Mammary epithelial cell (primary cell): Measurements from ENCODE around the gene ECSIT.
A peak's percentile ranks its signal among the peaks of the same experiment; 100 is the strongest.

Experiments used
- CTCF ChIP-seq, 2 donors: IDR thresholded peaks in 1 of 2; conservative IDR thresholded peaks in 1 of 2; 2 replicates each; pipeline ENCODE4 v1.5.1; 2011 to 2012; ENCODE audit warnings: inconsistent platforms in 2 of 2, low read length in 2 of 2, mild to moderate bottlenecking in 2 of 2, control low read depth in 1 of 2, low read depth in 1 of 2; ENCODE audit not compliant: insufficient read depth in 1 of 2; ENCODE audit errors: extremely low read depth in 1 of 2
- EZH2 ChIP-seq: IDR thresholded peaks from 2 replicates; pipeline ENCODE4 v1.6.1; 2012; ENCODE audit warnings: low read length, inconsistent platforms, borderline replicate concordance

GRCh38 chr19:11460207-11460606 is 68.7 kb downstream of the ECSIT start:
- TF ChIP-seq CTCF (conservative IDR thresholded peaks at IDR 0.05 in 1 of 2, IDR thresholded peaks at IDR 0.05 in 1 of 2; ENCODE audit: extremely low read depth in 1 of 2, insufficient read depth in 1 of 2, low read depth in 1 of 2, low read length in 2 of 2) (peak in 1 of 2 donors; percentile 35), EZH2 (no peak)
